ENCODE results near the gene GREB1.

Gene GREB1

DNA sequence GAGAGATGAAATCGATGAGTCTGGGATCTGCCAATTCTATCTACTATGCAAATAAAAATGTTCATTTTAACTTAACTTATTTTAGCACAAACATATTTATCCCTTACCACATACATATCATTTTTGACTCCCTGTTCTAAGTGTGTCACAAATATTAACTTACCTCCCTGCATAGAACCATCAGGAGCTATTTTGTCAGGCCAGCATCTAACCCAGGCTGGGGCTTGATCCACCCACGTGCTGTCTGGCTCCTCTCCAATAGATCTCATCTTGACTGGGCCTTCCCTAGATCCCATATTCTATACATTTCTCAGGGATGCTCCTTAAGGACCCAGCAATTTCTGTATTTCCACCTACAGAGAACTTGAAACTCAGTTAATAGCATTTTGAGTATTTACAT lies 115.2 kb downstream of the GREB1 start:
- Histone ChIP-seq H3K4me1 (ENCODE audit: control insufficient read depth, insufficient read depth, low read length) (no peaks in the 10 kb centered on the region), H3K4me3 (ENCODE audit: low read depth, low read length) (no peak overlapping the region), H3K36me3 (ENCODE audit: control insufficient read depth in 2 of 2, insufficient read depth in 1 of 2, low read length in 2 of 2) (no peaks in the 10 kb centered on the region), H3K27ac (ENCODE audit: extremely low read depth, low read depth, low read length) (no peak overlapping the region), H3K9me3 (ENCODE audit: control insufficient read depth, insufficient read depth, low read depth, low read length) (no peaks in the 10 kb centered on the region)
- ChIA-PET POLR2A (no interaction called here), CTCF (interaction anchor here (0.6 kb wide), 1 partner anchor 16 kb away, joined by 4 read pairs; no protein-coding TSS in a partner anchor)
- TF ChIP-seq ZNF658 (tag by site-specific recombination; IDR thresholded peaks at IDR 0.05) = no peak
- no peak for TF ChIP-seq ZSCAN23 (tag by site-specific recombination; IDR thresholded peaks at IDR 0.05)
- TF ChIP-seq ZBTB21 (tag by site-specific recombination; IDR thresholded peaks at IDR 0.05) = no peak
- TF ChIP-seq ZNF449 (tag by site-specific recombination; IDR thresholded peaks at IDR 0.05) = peak; percentile 93
- no peak for TF ChIP-seq ZNF280D (tag by site-specific recombination; IDR thresholded peaks at IDR 0.05)
- TF ChIP-seq, protein P1, sequence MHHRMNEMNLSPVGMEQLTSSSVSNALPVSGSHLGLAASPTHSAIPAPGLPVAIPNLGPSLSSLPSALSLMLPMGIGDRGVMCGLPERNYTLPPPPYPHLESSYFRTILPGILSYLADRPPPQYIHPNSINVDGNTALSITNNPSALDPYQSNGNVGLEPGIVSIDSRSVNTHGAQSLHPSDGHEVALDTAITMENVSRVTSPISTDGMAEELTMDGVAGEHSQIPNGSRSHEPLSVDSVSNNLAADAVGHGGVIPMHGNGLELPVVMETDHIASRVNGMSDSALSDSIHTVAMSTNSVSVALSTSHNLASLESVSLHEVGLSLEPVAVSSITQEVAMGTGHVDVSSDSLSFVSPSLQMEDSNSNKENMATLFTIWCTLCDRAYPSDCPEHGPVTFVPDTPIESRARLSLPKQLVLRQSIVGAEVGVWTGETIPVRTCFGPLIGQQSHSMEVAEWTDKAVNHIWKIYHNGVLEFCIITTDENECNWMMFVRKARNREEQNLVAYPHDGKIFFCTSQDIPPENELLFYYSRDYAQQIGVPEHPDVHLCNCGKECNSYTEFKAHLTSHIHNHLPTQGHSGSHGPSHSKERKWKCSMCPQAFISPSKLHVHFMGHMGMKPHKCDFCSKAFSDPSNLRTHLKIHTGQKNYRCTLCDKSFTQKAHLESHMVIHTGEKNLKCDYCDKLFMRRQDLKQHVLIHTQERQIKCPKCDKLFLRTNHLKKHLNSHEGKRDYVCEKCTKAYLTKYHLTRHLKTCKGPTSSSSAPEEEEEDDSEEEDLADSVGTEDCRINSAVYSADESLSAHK (tag by site-specific recombination; IDR thresholded peaks at IDR 0.05) = no peak
- TF ChIP-seq SP3 (tag by site-specific recombination; IDR thresholded peaks at IDR 0.05) = no peak
- no peak for TF ChIP-seq ZNF654 (tag by site-specific recombination; IDR thresholded peaks at IDR 0.05; ENCODE audit: low read depth)

- ChIA-PET CTCF (interaction anchor here (0.6 to 1.3 kb wide), 5 partner anchors 8 to 188 kb away, joined by 3 to 4 read pairs (median 3); no protein-coding TSS in a partner anchor), POLR2A (no interaction called here)
- Histone ChIP-seq H3K36me3 (ENCODE audit: control insufficient read depth in 2 of 2, insufficient read depth in 1 of 2, low read length in 2 of 2) (no peaks in the 10 kb centered on the region), H3K27ac (ENCODE audit: extremely low read depth, low read depth, low read length) (no peak overlapping the region), H3K4me1 (ENCODE audit: control insufficient read depth, insufficient read depth, low read length) (no peaks in the 10 kb centered on the region), H3K4me3 (ENCODE audit: low read depth, low read length) (no peak overlapping the region), H3K9me3 (ENCODE audit: control insufficient read depth, insufficient read depth, low read depth, low read length) (no peaks in the 10 kb centered on the region)
- TF ChIP-seq ZNF155 (tag by site-specific recombination; IDR thresholded peaks at IDR 0.05) = no peak
- no peak for TF ChIP-seq ZNF623 (tag by site-specific recombination; IDR thresholded peaks at IDR 0.05)
- TF ChIP-seq ZNF214 (tag by site-specific recombination; IDR thresholded peaks at IDR 0.05; ENCODE audit: borderline replicate concordance) = no peak
- TF ChIP-seq EGR2 (tag by site-specific recombination; IDR thresholded peaks at IDR 0.05; ENCODE audit: low read depth) = no peak
- TF ChIP-seq ZNF600 (tag by site-specific recombination; IDR thresholded peaks at IDR 0.05) = no peak
- no peak for TF ChIP-seq ZXDB (tag by site-specific recombination; IDR thresholded peaks at IDR 0.05)
- no peak for TF ChIP-seq ZNF514 (tag by site-specific recombination; IDR thresholded peaks at IDR 0.05)
- no peak for TF ChIP-seq ZNF621 (tag by site-specific recombination; IDR thresholded peaks at IDR 0.05)
- TF ChIP-seq ZNF394 (tag by site-specific recombination; IDR thresholded peaks at IDR 0.05; ENCODE audit: borderline replicate concordance) = no peak
- TF ChIP-seq BCL11A (tag by site-specific recombination; IDR thresholded peaks at IDR 0.05; ENCODE audit: low read depth) = no peak
Observed at GRCh38 chr2:11651856-11652548, 118.2 kb downstream of the GREB1 start.
